Ovary (tissue), 9 donors: Measurements from ENCODE around the gene SF3B3. TPM values are rescaled to one million over a fixed set of nuclear protein-coding genes. Genes with fewer than 3 reads are reported as not detected.

ENCODE experiments used
- DNase-seq, 5 donors: peaks; one replicate each; pipeline ENCODE4 v3.0.0-alpha.2; 2019 to 2020
- H3K27ac ChIP-seq, 2 donors: fragments of 200-600 bp; one replicate each; pipeline versions ENCODE4 v1.5.1 to v1.8.0; 2019 to 2022
- H3K27me3 ChIP-seq: fragments of 200-600 bp; one replicate; pipeline ENCODE4 v1.8.0; 2022
- H3K36me3 ChIP-seq: fragments of 200-600 bp; sonication (generic); one replicate; pipeline ENCODE4 v1.5.1; 2019
- H3K4me1 ChIP-seq: one replicate; pipeline ENCODE4 v1.8.1; 2013; ENCODE audit warnings: mild to moderate bottlenecking, moderate library complexity; ENCODE audit not compliant: insufficient read depth
- H3K4me3 ChIP-seq: fragments of 200-600 bp; sonication (generic); one replicate; pipeline ENCODE4 v1.5.1; 2017
- H3K9me3 ChIP-seq, 2 donors: fragments of 200-600 bp in 1 of 2; sonication (generic) in 1 of 2; one replicate each; pipeline versions ENCODE4 v1.5.1 to v1.8.1; 2013 to 2019; ENCODE audit warnings: mild to moderate bottlenecking in 1 of 2, moderate library complexity in 1 of 2
- EP300 ChIP-seq: sonication (generic); formaldehyde crosslinking; IDR thresholded peaks from one replicate; pipeline ENCODE4 v1.6.1; 2017; ENCODE audit warnings: antibody characterized with exemption
- POLR2A ChIP-seq: fragments of 450-650 bp; IDR thresholded peaks from one replicate; pipeline ENCODE4 v1.6.1; 2017; ENCODE audit warnings: antibody characterized with exemption, mild to moderate bottlenecking, moderate library complexity
- WGBS, 3 donors: extraction: QIAGEN DNeasy Blood & Tissue Kit in 1 of 3; methylation state at CpG; one replicate each; pipeline versions ENCODE4 v1.1.5 to v1.1.7; 2013 to 2017; 5-methylcytosine and 5-hydroxymethylcytosine counted together
- intact Hi-C, 4 donors: fragments of 100-400 bp; cut with DNase I; formaldehyde crosslinking; loops; one replicate each; pipeline versions ENCODE4 v1.11.0 to v1.15.1; 2022 to 2023
- polyA plus RNA-seq, 2 donors: library from polyadenylated mRNA; stranded (reverse); fragments of 200-250 nt in 1 of 2; fragments of 350-450 nt in 1 of 2; fragmentation: Illumina TruSeq in 1 of 2; extraction: RNeasy Lipid Tissue Mini Kit (QIAGEN cat#74804) in 1 of 2; gene quantifications; one replicate each; pipeline ENCODE4 v1.2.3, GENCODE V29; 2013 to 2014
- total RNA-seq, 7 donors: library from RNA; depleted of rRNA in 2 of 7; stranded (reverse); fragments of >200 nt in 2 of 7; fragmentation: NEBNext Ultra II Directional in 3 of 7; extraction: Animal tissue kit (Norgen Biotek cat#: 25700) in 3 of 7; gene quantifications; one replicate each; pipeline versions ENCODE4 v1.1.0 to v1.2.4, GENCODE V29; 2016 to 2023
- TF ChIP-seq, protein P1 (sequence below), 3 donors: fragments of 450-650 bp in 2 of 3; fragments of 200-600 bp in 1 of 3; IDR thresholded peaks; one replicate each; pipeline versions ENCODE4 v1.5.1 to v1.8.0; 2016 to 2022; ENCODE audit warnings: antibody characterized with exemption in 3 of 3, mild to moderate bottlenecking in 1 of 3
- donor health status: DM: no; HTN: no; CAD: no; lungs with moderate emphysema.
- donor health status: DM: no; HTN: no; CAD: no.
- donor health status: Bipolar disorder and iron deficiency.
- donor health status: DM: yes; HTN: yes; CAD: no.
- donor health status: DM: no; HTN: no; CAD: no.
- donor health status: DM: yes; HTN: yes; CAD: no.

The SF3B3 gene
- total and polyA plus RNA-seq, 9 donors: 76.1 to 326 (median 282) TPM

DNA sequence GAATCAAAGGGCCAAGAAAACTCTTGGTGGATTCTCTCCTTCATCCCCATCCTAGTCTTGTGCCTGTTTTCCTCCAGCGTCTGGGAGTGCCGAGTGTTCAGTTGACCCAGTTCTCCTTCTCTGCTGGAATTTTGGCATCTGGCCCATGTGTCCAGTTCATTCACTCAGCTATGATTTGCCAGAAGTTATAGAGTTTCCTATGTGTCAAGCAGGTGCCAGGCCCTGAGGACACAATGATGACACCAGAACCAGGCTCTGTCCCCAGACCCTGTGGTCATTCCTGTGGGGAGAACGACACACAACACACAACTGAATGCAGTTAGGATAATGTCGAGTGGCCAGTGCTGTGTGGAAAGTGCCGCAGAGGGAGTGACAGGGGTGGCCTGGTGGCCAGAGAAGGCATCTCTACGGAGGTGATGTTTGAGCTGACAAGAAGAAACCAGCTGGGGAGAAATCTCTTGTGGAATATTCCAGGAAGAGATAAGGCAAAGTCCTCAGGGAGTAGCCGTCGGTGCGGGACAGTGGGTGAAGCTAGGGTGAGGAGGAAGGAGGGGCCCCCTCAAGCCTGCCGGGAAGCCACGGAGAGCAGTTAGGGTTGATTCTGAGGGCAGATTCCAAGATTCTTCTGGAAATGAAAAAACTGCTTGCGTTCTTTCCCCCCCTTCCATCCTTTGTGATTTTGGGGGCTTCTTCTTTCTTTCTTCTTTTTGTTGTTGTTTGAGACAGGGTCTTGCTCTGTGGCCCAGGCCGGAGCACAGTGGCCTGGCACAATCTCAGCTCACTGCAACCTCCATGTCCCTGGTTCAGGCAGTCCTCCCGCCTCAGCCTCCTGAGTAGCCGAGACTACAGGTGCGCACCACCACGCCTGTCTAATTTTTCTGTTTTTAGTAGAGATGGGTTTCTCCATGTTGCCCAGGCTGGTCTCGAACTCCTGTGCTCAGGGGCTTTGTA is 86.9 kb downstream of the SF3B3 start:
- Histone ChIP-seq H3K4me1 (peaks cover 3% of the 10 kb centered on the region), H3K9me3 (no peaks in the 10 kb centered on the region), H3K27ac (no peak overlapping the region), H3K4me3 (no peak overlapping the region), H3K36me3 (no peaks in the 10 kb centered on the region), H3K27me3 (no peaks in the 10 kb centered on the region)
- WGBS, 3 donors: 72 to 78% (median 78%) methylated on average over 18 of the region's 18 CpGs
- TF ChIP-seq EP300 (no peak), POLR2A (no peak)
- TF ChIP-seq, protein P1, sequence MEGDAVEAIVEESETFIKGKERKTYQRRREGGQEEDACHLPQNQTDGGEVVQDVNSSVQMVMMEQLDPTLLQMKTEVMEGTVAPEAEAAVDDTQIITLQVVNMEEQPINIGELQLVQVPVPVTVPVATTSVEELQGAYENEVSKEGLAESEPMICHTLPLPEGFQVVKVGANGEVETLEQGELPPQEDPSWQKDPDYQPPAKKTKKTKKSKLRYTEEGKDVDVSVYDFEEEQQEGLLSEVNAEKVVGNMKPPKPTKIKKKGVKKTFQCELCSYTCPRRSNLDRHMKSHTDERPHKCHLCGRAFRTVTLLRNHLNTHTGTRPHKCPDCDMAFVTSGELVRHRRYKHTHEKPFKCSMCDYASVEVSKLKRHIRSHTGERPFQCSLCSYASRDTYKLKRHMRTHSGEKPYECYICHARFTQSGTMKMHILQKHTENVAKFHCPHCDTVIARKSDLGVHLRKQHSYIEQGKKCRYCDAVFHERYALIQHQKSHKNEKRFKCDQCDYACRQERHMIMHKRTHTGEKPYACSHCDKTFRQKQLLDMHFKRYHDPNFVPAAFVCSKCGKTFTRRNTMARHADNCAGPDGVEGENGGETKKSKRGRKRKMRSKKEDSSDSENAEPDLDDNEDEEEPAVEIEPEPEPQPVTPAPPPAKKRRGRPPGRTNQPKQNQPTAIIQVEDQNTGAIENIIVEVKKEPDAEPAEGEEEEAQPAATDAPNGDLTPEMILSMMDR (IDR thresholded peaks at IDR 0.05): no peak
- intact Hi-C loops: no loop called here
- no peak for DNase-seq

DNA sequence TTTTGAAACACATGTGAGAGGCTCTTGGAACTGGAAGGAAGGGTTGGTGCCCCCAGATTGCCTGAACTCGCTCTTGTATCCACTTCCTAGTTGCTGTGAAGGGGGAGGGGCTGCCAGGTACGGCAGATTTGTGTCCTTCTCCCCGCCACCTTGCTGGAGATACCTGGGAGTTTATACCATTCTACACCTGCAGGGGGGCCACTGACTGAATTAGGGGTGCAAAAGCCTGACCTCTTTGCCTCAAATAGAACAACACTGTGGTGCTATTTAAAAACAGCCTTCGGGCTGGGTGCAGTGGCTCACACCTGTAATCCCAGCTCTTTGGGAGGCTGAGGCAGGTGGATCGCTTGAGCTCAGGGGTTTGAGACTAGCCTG is 87.6 kb downstream of the SF3B3 start:
- Histone ChIP-seq H3K27me3 (no peaks in the 10 kb centered on the region), H3K9me3 (no peaks in the 10 kb centered on the region), H3K4me3 (no peak overlapping the region), H3K4me1 (peaks cover 3% of the 10 kb centered on the region), H3K27ac (no peak overlapping the region), H3K36me3 (no peaks in the 10 kb centered on the region)
- no peak for DNase-seq
- WGBS, 3 donors: 92 to 93% (median 93%) methylated on average over 5 of the region's 5 CpGs
- intact Hi-C loops: no loop called here
- no peak for TF ChIP-seq POLR2A
- TF ChIP-seq, protein P1 (IDR thresholded peaks at IDR 0.05): no peak
- no peak for TF ChIP-seq EP300

DNA sequence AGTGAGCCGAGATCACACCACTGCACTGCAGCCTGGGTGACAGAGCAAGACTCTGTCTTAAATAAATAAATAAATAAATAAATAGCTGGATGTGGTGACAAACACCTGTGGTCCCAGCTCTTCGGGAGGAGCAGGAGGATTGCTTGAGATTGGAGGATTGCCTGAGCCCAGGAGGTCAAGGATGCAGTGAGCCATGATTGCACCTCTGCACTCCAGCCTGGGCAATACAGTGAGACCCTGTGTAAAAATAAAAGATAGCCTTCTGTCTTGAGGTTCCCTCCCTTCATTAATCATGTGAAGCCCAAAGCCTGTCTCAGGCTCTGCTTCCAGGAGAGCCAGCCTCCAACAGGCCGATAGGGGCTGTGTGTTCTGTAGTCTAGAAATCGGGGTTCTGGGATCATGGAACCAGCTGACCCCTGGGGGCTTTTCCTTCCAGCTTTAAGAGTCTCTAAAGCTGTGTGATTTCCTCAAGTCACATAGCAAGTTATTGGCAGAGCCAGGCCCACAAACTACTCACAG is 88.2 kb downstream of the SF3B3 start:
- Histone ChIP-seq H3K27me3 (no peaks in the 10 kb centered on the region), H3K4me3 (no peak overlapping the region), H3K4me1 (peaks cover 3% of the 10 kb centered on the region), H3K9me3 (no peaks in the 10 kb centered on the region), H3K36me3 (no peaks in the 10 kb centered on the region), H3K27ac (no peak overlapping the region)
- no peak for DNase-seq
- WGBS, 3 donors: 79 to 85% (median 84%) methylated on average over 4 of the region's 4 CpGs
- intact Hi-C loops: no loop called here
- TF ChIP-seq, protein P1 (IDR thresholded peaks at IDR 0.05): no peak
- TF ChIP-seq EP300 (no peak), POLR2A (no peak)

DNA sequence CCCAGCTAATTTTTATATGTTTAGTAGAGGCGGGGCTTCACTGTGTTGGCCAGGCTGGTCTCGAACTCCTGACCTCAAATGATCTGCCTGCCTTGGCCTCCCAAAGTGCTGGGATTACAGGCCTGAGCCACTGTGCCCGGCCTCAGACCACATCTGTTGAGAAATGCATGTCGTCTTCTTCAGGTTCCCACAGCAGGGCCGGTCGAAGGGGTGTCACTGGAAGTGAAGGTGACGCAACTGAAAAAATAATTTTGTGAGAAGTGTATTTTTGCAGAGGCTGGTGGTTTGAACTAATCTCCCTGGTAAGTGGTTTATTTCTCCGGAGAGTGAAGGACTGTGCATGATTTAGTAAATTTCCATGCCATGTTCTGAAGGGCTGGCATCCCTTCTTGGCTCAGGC is 89.3 kb downstream of the SF3B3 start:
- Histone ChIP-seq H3K27ac (no peak overlapping the region), H3K4me1 (peaks cover 3% of the 10 kb centered on the region), H3K27me3 (no peaks in the 10 kb centered on the region), H3K9me3 (no peaks in the 10 kb centered on the region), H3K4me3 (no peak overlapping the region), H3K36me3 (no peaks in the 10 kb centered on the region)
- TF ChIP-seq, protein P1 (IDR thresholded peaks at IDR 0.05): no peak
- TF ChIP-seq POLR2A (no peak), EP300 (no peak)
- DNase-seq: no peak
- 96 to 97% (median 97%) methylated on average over 8 of the region's 8 CpGs for WGBS, 3 donors
- intact Hi-C loops: no loop called here
